Osteoblast (primary cell): ENCODE measurements around the gene WWTR1. TPM values are rescaled to one million over a fixed set of nuclear protein-coding genes. Genes with fewer than 3 reads are reported as not detected.

Experiments used
- DNase-seq: peaks from one replicate; pipeline ENCODE4 v3.0.0; 2011; ENCODE audit warnings: low spot score, mixed read lengths; ENCODE audit not compliant: insufficient read length; ENCODE audit errors: missing footprints
- H2AFZ ChIP-seq: 2 replicates; pipeline ENCODE4 v1.6.0; 2011; ENCODE audit warnings: mild to moderate bottlenecking, low read length
- H3K27ac ChIP-seq: 2 replicates; pipeline ENCODE4 v1.5.1; 2011; ENCODE audit warnings: mild to moderate bottlenecking, low read depth, low read length, moderate library complexity
- H3K27me3 ChIP-seq: 2 replicates; pipeline ENCODE4 v1.6.0; 2012; ENCODE audit warnings: mild to moderate bottlenecking, control low read depth, inconsistent platforms, low read length, moderate library complexity; ENCODE audit not compliant: insufficient read depth
- H3K36me3 ChIP-seq: 2 replicates; pipeline ENCODE4 v1.5.1; 2011; ENCODE audit warnings: mild to moderate bottlenecking, low read length, control low read depth, moderate library complexity; ENCODE audit not compliant: insufficient read depth
- H3K4me1 ChIP-seq: 2 replicates; pipeline ENCODE4 v1.5.1; 2011; ENCODE audit warnings: mild to moderate bottlenecking, low read length, control low read depth, moderate library complexity; ENCODE audit not compliant: insufficient read depth
- H3K4me2 ChIP-seq: 2 replicates; pipeline ENCODE4 v1.6.0; 2011; ENCODE audit warnings: mild to moderate bottlenecking, low read length; ENCODE audit not compliant: insufficient read depth
- H3K4me3 ChIP-seq: fragments of 200-600 bp; sonication (generic); 3 replicates; pipeline ENCODE4 v1.5.1; 2012; ENCODE audit warnings: mild to moderate bottlenecking, low read length, inconsistent platforms; ENCODE audit not compliant: insufficient read depth
- H3K79me2 ChIP-seq: 2 replicates; pipeline ENCODE4 v1.6.0; 2012; ENCODE audit warnings: mild to moderate bottlenecking, low read length, control low read depth, inconsistent platforms; ENCODE audit not compliant: insufficient read depth
- H3K9me3 ChIP-seq: 2 replicates; pipeline ENCODE4 v1.5.1; 2011; ENCODE audit warnings: low read depth, low read length, control low read depth
- H4K20me1 ChIP-seq: 2 replicates; pipeline ENCODE4 v1.6.0; 2012; ENCODE audit warnings: mild to moderate bottlenecking, low read length, control low read depth; ENCODE audit not compliant: insufficient read depth
- CTCF ChIP-seq: IDR thresholded peaks from 2 replicates; pipeline ENCODE4 v1.5.1; 2011; ENCODE audit warnings: mild to moderate bottlenecking, low read depth, low read length, moderate library complexity; ENCODE audit errors: extremely low read depth
- total RNA-seq: library from RNA; depleted of rRNA; stranded (reverse); fragments of >200 nt; gene quantifications from 2 replicates; pipeline ENCODE4 v1.2.3, GENCODE V29; 2012

Gene WWTR1
- total RNA-seq, 1 donor: 84.7 TPM

- no peaks in the 10 kb centered on the region for H3K27me3 ChIP-seq
- no peak overlapping the region for H3K27ac ChIP-seq
- no peak overlapping the region for H3K4me3 ChIP-seq
- no peak for DNase-seq
- peaks cover 5% of the 10 kb centered on the region for H3K36me3 ChIP-seq
- peaks cover 89% of the 10 kb centered on the region for H3K79me2 ChIP-seq
- no peak overlapping the region for H3K4me2 ChIP-seq
- peaks cover 22% of the 10 kb centered on the region for H3K4me1 ChIP-seq
- TF ChIP-seq CTCF: no peak
- peaks cover 3% of the 10 kb centered on the region for H4K20me1 ChIP-seq
- no peaks in the 10 kb centered on the region for H3K9me3 ChIP-seq
- no peak overlapping the region for H2AFZ ChIP-seq
Observed at GRCh38 chr3:149559525-149559924, 98.3 kb downstream of the WWTR1 start.

GRCh38 chr3:149555927-149556326 is 101.9 kb downstream of the WWTR1 start:
- H2AFZ ChIP-seq: no peak overlapping the region

GRCh38 chr3:149554826-149555225 is 103.0 kb downstream of the WWTR1 start:
- H4K20me1 ChIP-seq: no peaks in the 10 kb centered on the region
- peak; percentile 53 for DNase-seq
- H3K79me2 ChIP-seq: peaks cover 68% of the 10 kb centered on the region
- H3K4me3 ChIP-seq: no peak overlapping the region
- peak overlapping the region; percentile 37 for H3K4me2 ChIP-seq
- H3K9me3 ChIP-seq: no peaks in the 10 kb centered on the region
- H3K27ac ChIP-seq: peak overlapping the region; percentile 91
- TF ChIP-seq CTCF: no peak
- H3K4me1 ChIP-seq: peaks cover 38% of the 10 kb centered on the region
- no peak overlapping the region for H2AFZ ChIP-seq
- peaks cover 13% of the 10 kb centered on the region for H3K36me3 ChIP-seq
- H3K27me3 ChIP-seq: no peaks in the 10 kb centered on the region

More at GRCh38 chr3:149555927-149556326, 101.9 kb downstream of the WWTR1 start:
- Histone ChIP-seq H3K9me3 (no peaks in the 10 kb centered on the region), H3K4me1 (peaks cover 38% of the 10 kb centered on the region), H3K27ac (peak overlapping the region; percentile 91), H3K4me2 (peak overlapping the region; percentile 46), H3K4me3 (no peak overlapping the region), H4K20me1 (no peaks in the 10 kb centered on the region), H3K27me3 (no peaks in the 10 kb centered on the region), H3K36me3 (peaks cover 13% of the 10 kb centered on the region), H3K79me2 (peaks cover 77% of the 10 kb centered on the region)
- TF ChIP-seq CTCF: no peak
- DNase-seq: no peak

GRCh38 chr3:149553781-149554451 is 103.9 kb downstream of the WWTR1 start:
- Histone ChIP-seq H3K79me2 (peaks cover 70% of the 10 kb centered on the region), H2AFZ (no peak overlapping the region), H3K4me3 (no peak overlapping the region), H3K9me3 (no peaks in the 10 kb centered on the region), H4K20me1 (no peaks in the 10 kb centered on the region), H3K36me3 (peaks cover 13% of the 10 kb centered on the region), H3K4me1 (peaks cover 42% of the 10 kb centered on the region), H3K27ac (peak overlapping the region; percentile 91), H3K27me3 (no peaks in the 10 kb centered on the region), H3K4me2 (peak overlapping the region; percentile 37)
- no peak for TF ChIP-seq CTCF
- DNase-seq: no peak
